Raji (cell line): ENCODE measurements around the gene FADD.
A peak's percentile ranks its signal among the peaks of the same experiment; 100 is the strongest.

ENCODE experiments used
- POLR2A ChIP-seq: IDR thresholded peaks from 2 replicates; pipeline ENCODE4 v1.6.1; 2011; ENCODE audit warnings: low read depth, low read length, control low read depth; ENCODE audit not compliant: insufficient read depth

Gene FADD

GRCh38 chr11:70191495-70192140 lies 11.5 kb upstream of the FADD start:
- no peak for TF ChIP-seq POLR2A

GRCh38 chr11:70192666-70193410 lies 10.3 kb upstream of the FADD start:
- no peak for TF ChIP-seq POLR2A

DNA sequence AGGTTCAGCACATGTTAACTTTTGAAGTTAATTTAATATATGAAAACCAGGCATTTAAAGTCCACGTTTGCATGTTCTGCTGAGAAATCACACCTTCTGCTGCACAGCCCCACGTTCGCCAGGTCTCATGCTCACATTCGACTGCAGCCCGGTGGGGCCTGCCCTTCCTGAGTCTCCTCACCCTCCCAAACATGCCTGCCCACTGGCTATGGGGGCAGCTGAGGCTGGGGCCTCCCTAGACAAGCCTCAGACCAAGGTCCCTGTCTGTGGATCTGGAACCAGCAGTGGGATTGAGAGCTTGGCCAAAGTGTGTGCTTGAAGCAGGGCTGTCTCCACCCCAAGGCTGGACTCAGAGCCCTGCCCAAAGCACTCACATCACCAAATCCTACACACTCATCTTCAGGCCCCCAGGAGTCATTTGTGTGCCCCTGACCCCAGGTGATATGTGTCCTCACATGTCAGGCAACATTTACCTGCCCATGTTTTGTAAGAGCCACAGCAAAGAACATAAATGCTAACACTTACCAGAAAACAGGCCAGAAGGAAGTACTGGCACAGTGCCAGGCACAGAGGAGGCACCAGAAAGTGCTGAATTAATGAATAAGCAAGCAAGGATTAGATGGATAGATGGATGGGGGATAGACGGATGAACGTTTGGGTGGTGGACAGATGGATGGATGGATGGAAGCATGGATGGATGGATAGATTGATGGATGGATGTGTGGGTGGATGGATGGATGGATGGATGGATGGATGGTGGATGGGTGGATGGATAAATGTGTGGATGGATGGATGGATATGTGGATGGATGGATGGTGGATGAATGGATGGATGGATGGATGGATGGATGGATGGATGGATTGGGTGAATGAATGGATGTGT lies 9.4 kb upstream of the FADD start:
- no peak for TF ChIP-seq POLR2A

GRCh38 chr11:70194792-70195791 lies 8.0 kb upstream of the FADD start:
- TF ChIP-seq POLR2A = no peak

- TF ChIP-seq POLR2A = no peak
Observed at GRCh38 chr11:70200212-70200844, 2.8 kb upstream of the FADD start.

- TF ChIP-seq POLR2A = no peak
Observed at GRCh38 chr11:70201882-70202861, 924 bp upstream of the FADD start.

GRCh38 chr11:70203751-70204465 lies 812 bp downstream of the FADD start:
- peak; percentile 37; the same call in 1 of the 2 replicates for TF ChIP-seq POLR2A

DNA sequence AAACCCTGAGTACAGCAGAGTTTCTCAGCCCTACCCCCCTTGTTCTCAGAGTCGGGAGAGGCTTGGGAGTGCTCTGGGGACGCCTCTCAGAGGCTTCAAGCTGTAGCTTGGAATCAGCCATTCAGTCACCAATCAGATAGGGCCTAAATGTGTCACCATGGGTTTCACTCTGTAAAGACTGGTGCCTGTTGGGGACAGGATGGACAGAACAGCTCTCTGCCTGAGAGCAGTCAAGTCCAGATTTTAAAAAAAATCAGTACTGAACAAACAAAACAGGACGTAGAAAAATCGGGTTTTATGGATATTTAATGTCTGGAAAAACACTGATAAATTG lies 1.3 kb downstream of the FADD start:
- TF ChIP-seq POLR2A = no peak

DNA sequence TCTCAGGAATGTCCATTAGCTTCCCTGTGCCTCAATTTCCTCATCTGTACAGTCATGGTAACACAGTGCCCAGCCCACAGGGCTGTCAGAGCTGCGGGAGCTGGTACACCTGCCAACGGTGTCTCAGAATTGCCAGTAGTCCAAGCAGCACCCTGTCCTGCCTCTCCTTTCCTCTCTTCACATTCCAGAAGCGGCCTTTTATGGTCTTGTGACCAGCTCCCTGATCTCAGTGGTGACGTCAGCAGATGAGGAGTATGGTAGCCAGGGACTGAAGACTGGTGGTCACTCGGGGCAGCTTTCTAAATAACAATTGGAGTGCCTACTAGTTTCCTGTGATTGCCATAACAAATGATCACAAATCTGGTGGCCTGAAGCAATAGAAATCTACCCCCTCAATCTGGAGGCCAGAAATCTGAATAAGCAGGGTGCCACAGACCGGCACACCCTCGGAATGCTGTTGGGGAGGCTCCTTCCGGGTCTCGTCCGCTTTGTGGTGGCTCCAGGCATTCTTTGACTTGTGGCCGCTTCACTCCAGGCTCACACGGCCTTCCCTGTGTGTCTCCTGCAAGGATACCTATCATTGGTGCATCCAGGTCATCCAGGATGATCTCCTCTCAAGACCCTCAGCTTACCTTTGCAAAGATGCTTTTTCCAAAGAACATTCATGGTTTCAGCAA lies 2.1 kb downstream of the FADD start:
- 0 out of 2 replicates have a peak, but pooled peaks have one; percentile 22 for TF ChIP-seq POLR2A

GRCh38 chr11:70205766-70206165 lies 2.7 kb downstream of the FADD start:
- no peak for TF ChIP-seq POLR2A

DNA sequence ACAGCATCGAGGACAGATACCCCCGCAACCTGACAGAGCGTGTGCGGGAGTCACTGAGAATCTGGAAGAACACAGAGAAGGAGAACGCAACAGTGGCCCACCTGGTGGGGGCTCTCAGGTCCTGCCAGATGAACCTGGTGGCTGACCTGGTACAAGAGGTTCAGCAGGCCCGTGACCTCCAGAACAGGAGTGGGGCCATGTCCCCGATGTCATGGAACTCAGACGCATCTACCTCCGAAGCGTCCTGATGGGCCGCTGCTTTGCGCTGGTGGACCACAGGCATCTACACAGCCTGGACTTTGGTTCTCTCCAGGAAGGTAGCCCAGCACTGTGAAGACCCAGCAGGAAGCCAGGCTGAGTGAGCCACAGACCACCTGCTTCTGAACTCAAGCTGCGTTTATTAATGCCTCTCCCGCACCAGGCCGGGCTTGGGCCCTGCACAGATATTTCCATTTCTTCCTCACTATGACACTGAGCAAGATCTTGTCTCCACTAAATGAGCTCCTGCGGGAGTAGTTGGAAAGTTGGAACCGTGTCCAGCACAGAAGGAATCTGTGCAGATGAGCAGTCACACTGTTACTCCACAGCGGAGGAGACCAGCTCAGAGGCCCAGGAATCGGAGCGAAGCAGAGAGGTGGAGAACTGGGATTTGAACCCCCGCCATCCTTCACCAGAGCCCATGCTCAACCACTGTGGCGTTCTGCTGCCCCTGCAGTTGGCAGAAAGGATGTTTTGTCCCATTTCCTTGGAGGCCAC lies 3.3 kb downstream of the FADD start:
- no peak for TF ChIP-seq POLR2A
